GM18505 (cell line): ENCODE data around the gene DPYSL5.

Experiments used
- ATAC-seq: cut with Tn5 transposase; IDR thresholded peaks from one replicate; pipeline ENCODE4 v1.9.1; 2021; ENCODE audit not compliant: unreplicated experiment
- POLR2A ChIP-seq: IDR thresholded peaks from 4 replicates; pipeline ENCODE4 v1.6.1; 2011; ENCODE audit warnings: borderline replicate concordance; ENCODE audit not compliant: insufficient read depth, insufficient read length; ENCODE audit errors: extremely low read depth

DPYSL5 gene

GRCh38 chr2:26983746-26984145 is 135.8 kb downstream of the DPYSL5 start:
- ATAC-seq: no peak
- no peak for TF ChIP-seq POLR2A

GRCh38 chr2:26985807-26986206 is 137.9 kb downstream of the DPYSL5 start:
- no peak for TF ChIP-seq POLR2A
- no peak for ATAC-seq

DNA sequence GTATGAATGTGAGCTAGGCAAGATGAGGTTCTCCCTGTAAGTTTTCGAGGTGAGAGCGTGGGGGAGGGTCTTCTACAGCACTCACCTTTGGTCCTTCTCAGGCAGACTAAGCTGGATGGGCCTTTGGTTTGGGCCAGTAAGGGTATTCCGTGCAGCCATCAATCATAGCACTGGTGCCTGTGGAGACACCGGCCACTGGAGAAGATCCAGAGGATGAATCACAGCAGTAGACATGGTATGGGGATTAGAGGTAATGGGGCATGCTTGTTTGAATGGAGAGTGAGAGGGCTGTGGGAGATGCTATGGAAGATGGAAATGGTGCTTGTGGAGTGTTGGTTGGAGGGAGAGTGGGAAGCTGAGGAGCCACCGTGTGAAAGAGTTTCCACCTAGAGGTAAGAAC is 138.6 kb downstream of the DPYSL5 start:
- TF ChIP-seq POLR2A: no peak
- no peak for ATAC-seq

DNA sequence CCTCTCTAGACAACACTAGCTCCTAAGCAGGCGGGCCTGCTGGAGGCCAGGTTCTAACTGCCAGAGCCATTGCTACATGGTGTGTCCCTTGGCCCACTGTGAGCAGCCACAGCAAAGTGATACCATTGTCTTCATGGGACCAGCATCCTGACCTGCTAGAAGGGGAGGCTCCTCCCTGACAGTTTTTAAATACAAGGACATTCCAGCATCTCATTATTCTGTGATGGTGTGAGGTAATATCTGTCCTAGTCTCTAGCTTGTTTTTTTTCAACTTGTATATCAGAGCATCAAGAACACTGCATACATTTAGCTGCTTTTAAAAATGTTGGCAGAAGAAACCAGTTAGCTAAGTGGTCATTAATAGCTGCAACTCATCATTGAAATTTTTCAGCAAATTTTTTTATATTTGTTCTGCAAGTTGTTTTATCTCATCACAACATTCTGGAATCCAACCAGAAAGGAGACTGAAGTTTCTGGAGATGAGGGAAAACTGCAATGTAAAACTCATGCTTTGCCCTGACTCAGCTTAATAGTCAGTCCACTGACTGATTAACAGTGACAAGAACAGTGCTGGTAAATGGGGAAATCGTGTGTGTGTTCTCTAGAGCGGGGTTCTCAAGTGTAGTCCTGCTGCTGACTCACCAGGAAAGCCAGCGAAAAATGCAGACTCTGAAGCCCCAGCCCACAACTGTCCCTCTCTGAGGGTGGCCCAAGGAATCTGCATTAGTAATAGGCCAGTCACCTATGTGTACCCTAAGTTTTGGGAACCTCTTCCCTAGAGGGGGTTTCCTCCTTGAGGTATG is 140.3 kb downstream of the DPYSL5 start:
- ATAC-seq: no peak
- no peak for TF ChIP-seq POLR2A

GRCh38 chr2:26989156-26989555 is 141.2 kb downstream of the DPYSL5 start:
- ATAC-seq: no peak
- TF ChIP-seq POLR2A: no peak

DNA sequence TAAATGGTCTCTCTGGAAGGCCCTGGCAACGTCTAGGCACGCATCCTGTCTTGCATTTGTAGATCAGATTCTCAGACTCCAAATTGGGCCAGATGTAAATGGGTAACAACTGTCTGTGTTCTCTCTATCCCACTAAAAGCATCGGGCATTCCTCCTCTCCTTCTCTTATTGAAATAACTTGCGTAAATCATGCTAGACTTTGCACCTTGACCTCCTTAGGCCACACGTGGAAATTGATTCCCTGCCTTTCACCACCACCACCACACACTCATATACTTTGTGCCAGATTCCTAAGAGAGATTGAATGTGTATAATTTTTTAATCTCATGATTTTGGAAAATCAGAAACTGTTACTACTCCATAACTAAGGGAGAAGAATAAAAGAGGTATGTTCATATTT is 143.8 kb downstream of the DPYSL5 start:
- TF ChIP-seq POLR2A: no peak
- no peak for ATAC-seq

DNA sequence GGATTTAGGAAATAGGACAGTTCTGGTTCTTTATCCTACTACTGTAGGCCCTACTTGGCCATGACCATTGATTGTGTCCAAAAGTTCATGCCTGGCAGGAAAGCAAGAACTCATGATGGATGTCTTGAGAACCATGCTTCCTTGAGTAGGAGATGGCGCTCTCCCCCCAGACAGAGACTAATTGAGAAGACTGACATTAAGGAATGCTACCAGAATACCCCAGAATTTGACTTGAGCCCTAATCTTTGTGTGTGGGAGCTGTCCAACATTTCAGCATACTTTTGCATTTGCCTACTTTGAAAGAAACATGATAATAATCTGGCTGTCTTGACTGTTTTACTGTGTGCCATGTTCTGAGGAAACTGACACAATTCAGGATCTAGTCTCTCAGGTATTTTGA is 145.8 kb downstream of the DPYSL5 start:
- TF ChIP-seq POLR2A: no peak
- no peak for ATAC-seq

- no peak for ATAC-seq
- TF ChIP-seq POLR2A: no peak
Measured at GRCh38 chr2:26994983-26995382, 147.1 kb downstream of the DPYSL5 start.

GRCh38 chr2:26997394-26997793 is 149.5 kb downstream of the DPYSL5 start:
- ATAC-seq: no peak
- TF ChIP-seq POLR2A: no peak

DNA sequence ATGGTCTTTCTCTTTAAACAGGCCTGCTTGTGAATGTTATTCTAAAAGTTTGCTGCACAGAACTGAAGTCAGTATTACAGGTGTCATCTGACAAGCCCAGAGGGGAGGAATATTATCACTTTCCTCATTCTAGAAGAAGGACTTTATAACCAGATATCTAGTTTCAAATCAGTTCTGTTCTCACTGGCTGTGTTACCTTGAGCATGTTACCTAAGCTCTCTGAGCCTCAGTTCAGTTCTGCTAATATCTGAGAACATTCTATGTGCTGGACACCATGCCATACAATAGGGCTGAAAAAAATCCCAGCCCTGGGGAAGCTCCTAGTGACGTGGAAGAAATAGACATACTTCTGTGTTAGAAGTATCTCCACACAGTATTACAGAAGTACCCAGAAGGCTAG is 150.4 kb downstream of the DPYSL5 start:
- ATAC-seq: no peak
- no peak for TF ChIP-seq POLR2A
